Retinal pigment epithelial cell (primary cell): ENCODE data around the gene ZBTB21.

Source experiments
- DNase-seq: peaks from one replicate; pipeline ENCODE4 v3.0.0-alpha.2; 2010; ENCODE audit warnings: low read depth
- H3K4me3 ChIP-seq: 2 replicates; pipeline ENCODE4 v1.5.1; 2011; ENCODE audit warnings: mild to moderate bottlenecking, low read length, control low read depth, moderate library complexity
- CTCF ChIP-seq: conservative IDR thresholded peaks from 2 replicates; pipeline ENCODE4 v1.5.1; 2011; ENCODE audit warnings: low read depth, low read length, control low read depth, inconsistent platforms

ZBTB21 gene

DNA sequence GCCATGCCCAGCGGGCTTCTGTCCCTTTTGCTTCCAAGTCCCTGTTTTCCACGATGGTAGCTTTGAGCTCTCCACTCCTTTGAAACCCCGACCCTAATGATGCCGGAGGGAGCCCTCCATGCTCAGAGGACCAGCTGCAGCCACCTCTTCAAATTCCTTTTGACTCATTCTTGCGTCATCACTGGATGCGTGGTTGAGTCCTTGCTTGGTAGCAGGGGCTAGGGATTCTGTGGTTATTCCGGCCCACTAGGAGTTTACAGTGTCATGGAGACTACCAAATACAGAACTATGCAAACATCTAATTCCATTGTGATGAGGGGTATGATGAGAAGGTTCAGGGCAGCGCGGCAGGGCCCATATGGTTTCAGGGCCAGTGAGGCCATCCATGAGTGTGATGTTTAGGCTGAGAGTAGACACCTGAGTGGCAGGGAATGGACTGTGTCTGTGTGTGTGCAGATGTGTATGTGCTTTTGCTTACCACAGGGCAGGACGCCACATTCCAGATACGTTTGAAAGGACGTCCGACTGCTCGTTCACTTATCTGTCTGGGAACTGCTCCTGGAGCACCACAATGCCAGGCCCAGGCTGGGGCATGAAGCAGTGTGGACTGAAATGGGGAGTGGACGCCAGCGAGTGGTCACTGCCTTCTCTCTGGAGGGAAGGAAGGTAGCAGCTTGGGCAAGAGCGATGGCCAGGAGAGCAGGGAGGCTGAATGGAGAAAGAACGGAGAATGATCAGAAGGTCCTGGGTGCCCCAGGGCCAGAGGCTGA, 30.4 kb upstream of the ZBTB21 start:
- peak; percentile 90 for DNase-seq
- no peak for TF ChIP-seq CTCF
- no peak overlapping the region for H3K4me3 ChIP-seq

- TF ChIP-seq CTCF: no peak
- no peak overlapping the region for H3K4me3 ChIP-seq
- no peak for DNase-seq
Observed at GRCh38 chr21:42039911-42040351, 29.8 kb upstream of the ZBTB21 start.

DNA sequence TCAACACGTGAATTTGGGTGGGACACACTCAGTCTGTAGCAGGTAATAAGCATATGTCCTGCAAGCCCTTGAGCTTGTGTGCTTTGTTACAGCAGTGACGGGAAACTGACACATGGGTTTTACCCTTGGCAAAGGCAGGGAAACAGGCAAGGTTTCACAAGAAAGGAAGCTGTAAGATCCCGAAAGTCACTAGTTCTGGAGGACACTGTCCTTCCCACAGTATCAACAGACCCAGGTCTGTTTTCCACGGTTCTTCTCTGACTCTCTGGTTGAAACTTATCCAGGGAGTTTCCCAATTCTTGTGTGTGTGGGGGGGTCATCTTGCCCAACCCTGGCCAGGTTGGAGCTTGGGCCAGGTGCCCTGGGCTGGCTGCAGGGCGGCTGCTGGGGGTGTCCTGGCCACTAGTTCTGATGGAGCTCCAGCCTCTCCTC, 29.3 kb upstream of the ZBTB21 start:
- no peak for DNase-seq
- H3K4me3 ChIP-seq: no peak overlapping the region
- TF ChIP-seq CTCF: no peak

GRCh38 chr21:42038826-42039425, 28.8 kb upstream of the ZBTB21 start:
- H3K4me3 ChIP-seq: no peak overlapping the region
- no peak for DNase-seq
- TF ChIP-seq CTCF: no peak

- no peak for TF ChIP-seq CTCF
- no peak overlapping the region for H3K4me3 ChIP-seq
- DNase-seq: no peak
Observed at GRCh38 chr21:42038393-42038792, 28.2 kb upstream of the ZBTB21 start.

GRCh38 chr21:42037943-42038342, 27.8 kb upstream of the ZBTB21 start:
- DNase-seq: no peak
- no peak overlapping the region for H3K4me3 ChIP-seq
- TF ChIP-seq CTCF: no peak

GRCh38 chr21:42037516-42037915, 27.4 kb upstream of the ZBTB21 start:
- no peak for DNase-seq
- no peak overlapping the region for H3K4me3 ChIP-seq
- TF ChIP-seq CTCF: no peak
